Left lobe of liver (tissue), 2 donors: ENCODE data around the gene PRCD. TPM values are rescaled to one million over a fixed set of nuclear protein-coding genes. Genes with fewer than 3 reads are reported as not detected.

Experiments
- ATAC-seq: fragments of 200-7000 bp; cut with Tn5 transposase; one replicate; pipeline ENCODE4 v1.9.1; 2020; ENCODE audit warnings: mild to moderate bottlenecking, moderate library complexity
- DNase-seq: peaks from one replicate; pipeline ENCODE4 v3.0.0-alpha.2; 2020; ENCODE audit warnings: low spot score
- total RNA-seq: library from RNA; stranded (reverse); gene quantifications from one replicate; pipeline ENCODE4 v1.2.1, GENCODE V29; 2021
- donor health status: DM: no; HTN: no; CAD: no; lungs with moderate emphysema.
- donor health status: DM: no; HTN: yes; CAD: no.

Gene PRCD
- total RNA-seq, 1 donor from 2014 or later, result 0.15 TPM

DNA sequence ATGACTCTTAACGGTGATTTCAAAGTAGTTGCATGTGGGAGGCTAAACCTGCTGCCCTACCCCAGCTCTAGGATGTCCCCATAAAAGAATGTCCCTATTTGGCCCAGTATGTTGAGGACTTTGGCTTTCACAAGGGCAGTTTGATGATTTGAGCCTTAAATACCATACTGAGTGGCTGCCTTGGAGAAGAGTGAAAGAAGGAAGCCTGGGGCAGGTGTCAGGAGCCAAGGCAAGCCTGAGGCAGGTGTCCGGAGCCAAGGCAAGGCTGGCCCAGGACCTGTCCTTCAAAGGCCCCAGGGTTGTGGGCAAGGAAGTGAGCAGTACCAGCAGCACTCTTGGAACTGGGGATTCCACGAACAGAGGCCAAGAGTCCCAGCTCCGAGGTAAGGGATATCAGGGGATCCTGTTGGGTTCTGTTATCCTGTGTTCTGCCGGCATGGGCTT is 27.2 kb downstream of the PRCD start:
- ATAC-seq, result no peak
- no peak for DNase-seq

GRCh38 chr17:76567634-76568432 is 28.0 kb downstream of the PRCD start:
- ATAC-seq, result peak; percentile 79
- DNase-seq, result peak; percentile 79

GRCh38 chr17:76568811-76569221 is 29.0 kb downstream of the PRCD start:
- DNase-seq (no peak), ATAC-seq (no peak)

DNA sequence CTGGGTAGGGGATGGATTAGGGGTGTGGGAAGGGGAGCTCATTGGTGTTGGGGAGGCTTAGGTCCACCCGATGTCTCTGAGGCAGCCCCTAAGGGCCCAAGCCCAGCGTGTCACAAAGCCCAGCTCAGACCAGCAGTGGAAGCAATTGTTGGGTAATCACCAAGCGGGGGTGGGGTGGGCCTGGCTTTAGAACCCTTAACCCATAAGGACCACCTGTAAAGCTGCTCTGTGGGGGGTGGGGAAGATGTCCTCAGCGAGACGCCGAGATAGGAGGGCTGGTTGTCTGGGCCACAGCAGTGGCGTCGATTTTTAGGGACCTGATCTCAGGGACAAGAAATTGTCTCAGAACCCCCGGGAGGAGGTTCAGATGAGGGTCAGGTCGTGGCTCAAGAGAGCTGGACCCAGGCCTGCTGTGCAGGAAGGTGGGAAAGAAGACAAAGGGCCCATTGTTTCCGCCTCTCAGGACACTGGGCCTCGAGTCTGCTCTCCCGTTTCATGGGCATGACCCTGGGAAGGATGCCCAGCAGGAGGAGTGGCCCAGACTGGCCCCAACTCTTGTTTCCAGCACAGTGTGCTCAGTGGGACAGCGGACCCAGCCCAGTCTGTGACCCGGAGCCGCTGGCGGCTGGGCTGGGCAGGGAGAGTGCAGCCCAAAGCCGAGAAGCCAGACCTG is 29.9 kb downstream of the PRCD start:
- peak; percentile 69 for DNase-seq
- ATAC-seq, result peak; percentile 73

GRCh38 chr17:76570457-76570856 is 30.6 kb downstream of the PRCD start:
- ATAC-seq (no peak), DNase-seq (no peak)

- DNase-seq (no peak), ATAC-seq (no peak)
These were observed 31.1 kb downstream of the PRCD start for GRCh38 chr17:76570877-76571471.

- no peak for DNase-seq
- no peak for ATAC-seq
These were observed 32.5 kb downstream of the PRCD start for GRCh38 chr17:76572201-76572910.

DNA sequence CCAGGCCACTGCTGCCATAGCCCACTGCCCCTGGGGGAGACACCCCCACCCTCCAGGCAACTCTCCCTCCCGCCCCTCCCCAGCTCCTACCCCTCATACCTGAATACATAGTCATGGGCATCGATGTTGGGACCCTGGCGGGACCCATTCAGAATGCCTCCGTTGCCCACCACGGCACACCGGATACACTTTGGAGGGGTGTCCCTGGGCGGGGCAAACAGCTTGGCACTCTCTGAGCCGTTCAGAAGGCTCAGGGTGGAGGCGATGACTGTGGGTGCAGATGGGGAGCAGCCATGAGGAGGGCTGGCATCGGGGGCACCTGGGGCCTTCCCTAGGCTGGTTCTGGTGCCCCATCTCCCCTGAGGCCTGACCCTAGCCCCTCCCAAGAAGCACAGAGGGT is 33.3 kb downstream of the PRCD start:
- DNase-seq (no peak), ATAC-seq (no peak)

DNA sequence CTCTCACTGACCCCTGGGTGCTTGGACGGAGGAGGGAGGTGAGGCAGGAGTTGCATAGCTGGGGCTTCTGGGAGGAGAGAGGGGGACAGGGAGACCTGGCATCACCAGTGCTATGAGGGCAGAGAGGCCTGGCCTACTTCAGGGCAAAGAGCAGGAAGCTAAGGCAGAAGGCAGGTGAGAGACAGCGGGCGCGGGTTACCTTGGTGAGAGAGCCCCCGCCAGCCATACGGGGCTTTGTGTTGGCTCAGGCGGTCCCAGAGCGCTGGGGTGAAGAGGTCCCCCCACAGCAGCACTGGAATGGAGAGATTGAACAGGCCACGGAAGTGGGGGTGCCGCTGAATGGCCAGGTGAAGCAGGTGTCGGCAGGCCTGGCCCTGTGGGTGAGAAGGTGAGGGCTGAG is 34.3 kb downstream of the PRCD start:
- no peak for DNase-seq
- no peak for ATAC-seq

DNA sequence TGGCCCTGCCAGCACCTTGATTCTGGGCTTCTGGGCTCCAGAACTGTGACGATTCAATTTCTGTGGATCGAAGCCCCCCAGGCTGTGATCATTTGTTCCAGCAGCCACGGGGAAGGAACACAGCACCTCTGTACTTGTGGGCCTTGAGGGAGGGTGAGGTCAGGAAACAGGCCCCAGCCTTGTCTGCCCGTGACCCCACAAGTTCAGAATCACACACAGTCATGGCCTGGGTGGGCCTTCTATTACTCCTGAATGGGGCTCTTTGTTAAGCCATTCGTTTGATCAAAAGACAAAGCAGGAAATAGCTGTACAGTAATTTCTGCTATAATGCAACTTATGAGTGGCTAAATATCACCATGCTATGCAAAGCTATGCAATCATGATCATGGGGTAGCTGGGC is 35.7 kb downstream of the PRCD start:
- ATAC-seq, result no peak
- DNase-seq, result no peak

GRCh38 chr17:76576189-76576588 is 36.3 kb downstream of the PRCD start:
- ATAC-seq (no peak), DNase-seq (no peak)

DNA sequence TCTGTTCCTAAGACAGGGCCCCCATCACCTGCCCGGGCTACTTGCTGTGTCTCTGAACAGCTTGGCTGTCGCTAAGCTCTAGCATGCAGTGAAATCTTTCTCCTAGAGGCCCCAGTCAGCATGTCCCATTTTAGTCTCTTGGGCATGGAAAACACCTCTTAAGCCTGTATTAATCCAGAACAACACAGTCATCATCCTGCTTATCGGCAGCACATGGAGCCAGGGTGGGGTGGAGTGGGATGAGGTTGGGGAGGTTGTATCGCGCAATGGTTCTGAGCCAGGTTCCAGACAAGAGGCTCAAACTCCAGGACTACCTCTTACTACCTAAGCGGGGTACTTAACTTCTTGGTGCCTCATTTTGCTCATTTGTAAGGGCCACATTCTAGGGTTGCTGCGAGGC is 38.0 kb downstream of the PRCD start:
- ATAC-seq (no peak), DNase-seq (no peak)

DNA sequence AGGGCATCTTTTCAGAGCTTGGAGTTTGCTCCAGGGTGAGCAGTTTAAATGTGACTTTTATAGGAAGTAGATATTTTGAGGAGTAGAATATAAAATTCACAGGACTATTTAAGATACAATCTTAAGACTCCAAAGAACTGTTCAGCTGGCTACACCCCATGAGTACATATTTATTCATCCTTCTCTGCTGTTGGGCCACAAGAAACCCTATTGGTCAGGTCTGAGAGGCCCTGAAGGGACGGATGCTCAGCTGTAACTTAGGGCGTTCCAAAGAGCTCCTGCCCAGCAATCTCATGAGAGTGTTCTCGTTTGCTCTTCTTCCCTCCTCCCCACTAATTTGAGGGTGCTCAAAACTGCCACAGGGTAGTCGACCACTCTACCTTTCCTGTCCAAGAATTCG is 38.5 kb downstream of the PRCD start:
- ATAC-seq (no peak), DNase-seq (no peak)

DNA sequence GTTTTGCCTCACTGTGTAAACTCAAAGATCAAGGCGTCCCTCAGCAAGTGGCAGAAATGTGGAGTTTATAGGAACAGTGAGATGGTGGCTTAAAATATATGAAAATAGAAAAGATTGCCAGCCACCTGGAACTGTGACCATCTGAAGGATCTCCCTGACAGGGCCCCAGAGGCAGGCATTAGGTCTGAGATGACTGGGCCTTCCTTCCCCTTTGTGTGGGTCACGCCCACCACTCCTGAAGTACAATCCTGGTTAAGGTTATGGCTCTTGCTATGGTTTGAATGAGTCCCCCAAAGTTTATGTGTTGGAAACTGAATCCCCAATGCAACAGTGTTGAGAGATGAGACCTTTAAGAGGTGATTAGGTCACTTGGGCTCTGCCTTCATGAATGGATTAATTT is 39.4 kb downstream of the PRCD start:
- DNase-seq, result no peak
- no peak for ATAC-seq

DNA sequence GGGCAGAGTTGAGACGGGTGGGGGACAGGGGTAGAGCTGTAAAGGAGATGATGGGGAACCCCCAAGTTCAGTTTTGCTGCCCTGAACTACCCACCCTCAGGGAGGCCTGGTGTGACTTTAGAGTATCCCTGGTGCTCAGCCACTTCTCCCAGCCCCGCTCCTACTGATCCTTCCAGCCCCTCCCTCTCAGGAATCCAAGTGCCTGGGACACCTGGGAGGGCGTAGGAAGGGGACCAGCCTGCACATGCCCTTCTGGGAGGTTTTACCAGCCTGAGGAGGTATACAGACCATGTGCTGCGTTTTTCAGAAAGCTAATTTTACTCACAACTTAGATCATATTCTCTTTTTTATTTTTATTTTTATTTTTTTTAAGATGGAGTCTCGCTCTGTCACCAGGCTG is 41.7 kb downstream of the PRCD start:
- DNase-seq (no peak), ATAC-seq (no peak)

GRCh38 chr17:76582660-76583059 is 42.8 kb downstream of the PRCD start:
- DNase-seq, result no peak

DNA sequence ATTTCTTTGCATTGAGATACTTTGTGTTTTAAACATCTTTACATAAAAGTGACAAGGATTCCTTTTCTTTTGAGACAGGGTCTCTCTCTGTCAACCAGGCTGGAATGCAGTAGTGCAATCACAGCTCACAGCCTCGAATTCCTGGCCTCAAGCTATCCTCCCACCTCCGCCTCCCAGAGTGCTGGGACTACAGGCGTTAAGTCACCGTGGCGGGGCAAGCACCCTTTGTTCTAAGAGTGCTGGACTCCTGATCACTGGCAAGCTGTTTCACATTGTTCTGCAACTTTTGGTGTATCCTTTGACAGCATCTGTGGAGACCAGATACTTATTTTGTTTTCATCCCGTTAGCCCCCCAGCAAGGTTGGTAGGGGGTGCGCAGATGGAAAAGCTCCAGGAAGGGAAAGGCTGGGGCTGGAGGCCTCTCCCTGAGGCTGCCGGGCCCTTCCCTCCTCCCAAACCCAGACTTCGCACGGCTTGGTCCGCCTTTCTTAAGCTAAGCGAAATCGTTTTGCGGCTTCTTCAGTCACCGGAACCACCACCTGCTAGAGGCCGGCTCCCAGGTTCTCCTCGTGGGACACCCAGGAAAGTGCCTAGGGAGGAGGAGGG is 44.7 kb downstream of the PRCD start:
- DNase-seq (no peak), ATAC-seq (no peak)

More at GRCh38 chr17:76582660-76583059, 42.8 kb downstream of the PRCD start:
- ATAC-seq, result no peak

DNA sequence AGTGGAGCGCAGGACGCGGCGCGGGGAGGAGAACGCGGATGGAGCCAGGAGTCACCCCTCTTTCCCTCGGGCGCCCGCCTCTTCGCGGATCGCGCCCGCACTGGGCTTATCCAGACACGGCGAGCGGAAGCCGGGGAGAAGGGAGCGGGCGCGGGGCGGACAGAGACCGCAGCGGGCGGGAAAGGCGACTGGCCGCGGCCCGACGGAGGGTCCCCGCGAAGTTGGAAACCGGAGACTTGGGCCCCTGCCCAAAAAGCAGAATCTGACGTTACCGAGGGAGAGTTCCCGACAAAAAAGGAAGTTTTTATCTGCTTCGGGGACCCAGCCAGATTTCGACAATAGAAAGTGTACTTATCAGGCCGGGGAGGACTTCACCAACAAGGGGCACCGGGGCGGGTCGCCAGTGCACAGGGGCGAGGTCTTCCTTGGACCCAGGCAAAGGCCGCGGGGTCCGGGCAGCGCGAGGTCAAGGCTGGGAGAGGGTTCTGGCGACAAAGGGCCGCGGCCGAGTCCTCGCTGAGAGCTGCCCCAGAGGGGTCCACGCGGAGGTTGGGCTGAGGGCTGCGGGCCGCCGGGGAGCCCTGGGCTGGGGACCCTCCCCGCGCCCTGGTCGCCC is 45.3 kb downstream of the PRCD start:
- ATAC-seq, result peak; percentile 28
- DNase-seq, result peak; percentile 59

DNA sequence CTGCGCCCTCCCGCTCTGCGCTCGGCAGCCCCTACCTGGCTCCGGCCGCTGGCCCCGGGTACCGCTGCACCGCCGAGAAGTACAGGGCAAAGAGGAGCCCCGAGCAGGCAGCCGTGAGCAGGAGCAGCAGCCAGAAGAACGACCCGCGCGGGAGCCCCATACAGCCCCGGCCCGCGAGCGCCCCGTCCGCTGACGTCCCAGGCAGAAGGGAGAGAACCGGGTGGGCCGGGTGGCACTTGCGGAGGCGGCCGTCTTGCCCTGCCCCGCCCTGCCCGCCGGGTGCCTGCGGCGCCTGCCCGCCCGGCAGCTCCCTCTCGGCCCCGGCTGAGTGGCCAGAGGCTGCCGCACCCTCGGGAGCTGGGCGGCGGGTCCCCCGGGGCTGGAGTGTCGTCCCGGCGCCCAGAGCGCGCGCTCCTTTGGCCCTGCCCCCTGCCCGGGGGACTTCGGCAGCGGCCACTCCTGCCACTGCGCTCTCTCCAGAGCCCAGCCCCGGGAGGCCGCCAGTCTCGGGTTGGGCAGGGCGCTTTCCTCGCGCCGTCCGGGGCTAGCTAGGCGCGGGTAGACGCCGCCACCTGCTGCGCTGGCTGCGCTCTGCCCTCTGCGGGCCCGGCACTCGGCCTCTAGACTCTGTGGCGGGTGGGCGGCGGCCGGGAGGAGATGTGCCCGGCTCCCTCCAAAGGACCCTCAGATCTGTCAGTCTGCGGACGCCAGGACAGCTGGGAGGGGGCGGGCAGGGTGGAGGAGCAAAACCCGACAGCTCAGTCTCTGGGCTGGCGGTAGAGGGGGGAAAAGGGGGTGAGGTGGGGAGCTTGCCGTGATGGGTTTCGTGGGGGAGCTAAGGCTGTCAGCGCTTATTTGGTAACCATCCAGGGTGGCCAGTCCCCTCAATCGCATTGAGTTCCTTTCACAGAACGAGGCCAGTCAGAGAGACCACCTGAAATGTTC is 46.1 kb downstream of the PRCD start, which contains the start of gene ST6GALNAC2:
Gene ST6GALNAC2 (minus strand): TSS at position 212 of the 945 bp plus-strand sequence. CDS start 52 bp downstream, at position 160.
- peak; percentile 81 for DNase-seq
- peak; percentile 83 for ATAC-seq
